Calu3 (cell line): Measurements from ENCODE around the gene SNRNP25. TPM values are rescaled to one million over a fixed set of nuclear protein-coding genes. Genes with fewer than 3 reads are reported as not detected.

Source experiments
- BruUV-seq: library from RNA; stranded (reverse); fragments of 400-500 nt; replicated peaks from 2 replicates; lab custom pipeline; 2021; lab: Mats Ljungman, UMichigan
- CTCF ChIA-PET: fragments of 300-600 bp; sonication (Branson Sonifier 250); formaldehyde crosslinking; loops from one replicate; lab custom pipeline; 2022; ENCODE audit warnings: antibody characterized with exemption; lab: Charles Lee
- DNase-seq: peaks from one replicate; pipeline ENCODE4 v3.0.0; 2022
- H3K27ac Mint-ChIP-seq: one replicate; pipeline ENCODE4 v1.8.0; 2022; ENCODE audit warnings: mixed read lengths; ENCODE audit not compliant: unreplicated experiment
- H3K27me3 Mint-ChIP-seq: one replicate; pipeline ENCODE4 v1.8.0; 2022; ENCODE audit warnings: mixed read lengths; ENCODE audit not compliant: unreplicated experiment
- H3K36me3 Mint-ChIP-seq: one replicate; pipeline ENCODE4 v1.8.0; 2022; ENCODE audit warnings: mild to moderate bottlenecking, moderate library complexity, mixed read lengths; ENCODE audit not compliant: insufficient read depth, unreplicated experiment
- H3K4me1 Mint-ChIP-seq: one replicate; pipeline ENCODE4 v1.8.0; 2022; ENCODE audit warnings: mild to moderate bottlenecking, low read depth, mixed read lengths; ENCODE audit not compliant: unreplicated experiment
- H3K4me3 Mint-ChIP-seq: one replicate; pipeline ENCODE4 v1.8.0; 2022; ENCODE audit warnings: mild to moderate bottlenecking, low read depth, moderate library complexity, mixed read lengths; ENCODE audit not compliant: unreplicated experiment
- H3K9me3 Mint-ChIP-seq: one replicate; pipeline ENCODE4 v1.8.0; 2022; ENCODE audit warnings: low read depth, mixed read lengths; ENCODE audit not compliant: unreplicated experiment
- intact Hi-C: fragments of 100-400 bp; cut with micrococcal nuclease; formaldehyde crosslinking; loops from one replicate; pipeline ENCODE4 v1.10.0; 2022; ENCODE audit not compliant: unreplicated experiment
- total RNA-seq: library from RNA; stranded (reverse); gene quantifications from 2 replicates; pipeline ENCODE4 v1.2.3, GENCODE V29; 2022
- TF ChIP-seq, protein P1 (sequence below): fragments of 200-600 bp; IDR thresholded peaks from one replicate; pipeline ENCODE4 v1.8.0; 2022; ENCODE audit warnings: antibody characterized with exemption; ENCODE audit not compliant: unreplicated experiment

The SNRNP25 gene
- total RNA-seq, 1 experiment from 2014 or later, result 38.7 TPM

DNA sequence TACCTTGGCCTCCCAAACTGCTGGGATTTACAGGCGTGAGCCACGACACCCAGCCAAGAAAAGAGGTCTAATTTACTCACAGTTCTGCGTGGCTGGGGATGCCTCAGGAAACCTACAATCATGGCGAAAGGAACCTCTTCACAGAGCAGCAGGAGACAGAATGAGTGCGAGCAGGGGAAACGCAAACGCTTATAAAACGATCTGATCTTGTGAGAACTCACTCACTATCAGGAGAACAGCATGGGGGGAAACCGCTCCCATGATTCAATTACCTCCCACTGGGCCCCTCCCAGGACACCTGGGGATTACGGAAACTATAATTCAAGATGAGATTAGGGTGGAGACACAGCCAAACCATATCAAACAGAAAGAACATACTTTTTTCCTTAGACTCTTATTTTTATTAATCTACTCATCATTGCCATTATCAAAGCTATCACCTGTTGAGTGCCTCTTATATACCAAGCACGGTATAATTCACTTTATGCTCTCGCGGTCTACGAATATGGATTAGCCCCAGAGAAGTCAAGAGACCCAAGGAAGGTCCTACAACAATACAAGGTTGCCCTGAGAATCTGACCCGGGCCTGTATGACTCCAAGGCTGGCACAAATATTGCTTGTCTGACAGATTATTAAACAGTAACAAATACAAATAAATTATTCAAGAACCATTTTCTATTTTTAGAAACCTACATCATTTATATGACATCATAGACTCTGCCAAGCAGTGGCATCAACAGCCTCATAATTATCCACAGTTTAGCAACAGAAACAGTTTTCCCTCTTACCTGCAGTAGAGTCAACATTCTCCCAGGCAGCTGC, 2.6 kb upstream of the SNRNP25 start:
- BruUV-seq, result TSS peak; percentile 51
- Mint-ChIP-seq H3K9me3 (no peaks in the 10 kb centered on the region), H3K27me3 (no peaks in the 10 kb centered on the region), H3K4me3 (no peak overlapping the region), H3K4me1 (no peaks in the 10 kb centered on the region), H3K27ac (no peak overlapping the region), H3K36me3 (peaks cover 65% of the 10 kb centered on the region)
- DNase-seq, result no peak
- intact Hi-C loops, result no loop called here
- TF ChIP-seq, protein P1, sequence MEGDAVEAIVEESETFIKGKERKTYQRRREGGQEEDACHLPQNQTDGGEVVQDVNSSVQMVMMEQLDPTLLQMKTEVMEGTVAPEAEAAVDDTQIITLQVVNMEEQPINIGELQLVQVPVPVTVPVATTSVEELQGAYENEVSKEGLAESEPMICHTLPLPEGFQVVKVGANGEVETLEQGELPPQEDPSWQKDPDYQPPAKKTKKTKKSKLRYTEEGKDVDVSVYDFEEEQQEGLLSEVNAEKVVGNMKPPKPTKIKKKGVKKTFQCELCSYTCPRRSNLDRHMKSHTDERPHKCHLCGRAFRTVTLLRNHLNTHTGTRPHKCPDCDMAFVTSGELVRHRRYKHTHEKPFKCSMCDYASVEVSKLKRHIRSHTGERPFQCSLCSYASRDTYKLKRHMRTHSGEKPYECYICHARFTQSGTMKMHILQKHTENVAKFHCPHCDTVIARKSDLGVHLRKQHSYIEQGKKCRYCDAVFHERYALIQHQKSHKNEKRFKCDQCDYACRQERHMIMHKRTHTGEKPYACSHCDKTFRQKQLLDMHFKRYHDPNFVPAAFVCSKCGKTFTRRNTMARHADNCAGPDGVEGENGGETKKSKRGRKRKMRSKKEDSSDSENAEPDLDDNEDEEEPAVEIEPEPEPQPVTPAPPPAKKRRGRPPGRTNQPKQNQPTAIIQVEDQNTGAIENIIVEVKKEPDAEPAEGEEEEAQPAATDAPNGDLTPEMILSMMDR, result no peak
- CTCF ChIA-PET, result no interaction called here

DNA sequence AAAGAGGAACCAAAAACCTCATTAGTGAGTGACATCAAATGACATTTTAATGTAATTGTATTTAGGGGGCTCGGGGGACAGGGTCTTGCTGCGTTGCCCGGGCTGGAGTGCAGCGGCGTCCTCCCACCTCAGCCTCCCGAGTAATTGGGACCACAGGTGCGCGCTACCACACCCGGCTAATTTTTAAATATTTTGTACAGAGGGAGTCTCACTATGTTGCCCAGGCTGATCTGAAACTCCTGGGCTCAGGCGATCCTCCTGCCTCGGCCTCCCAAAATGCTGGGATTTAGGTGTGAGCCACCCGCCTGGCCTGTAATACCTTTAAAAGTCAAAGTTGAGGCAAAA, 581 bp downstream of the SNRNP25 start:
- Mint-ChIP-seq H3K4me3 (peak overlapping the region; percentile 100), H3K4me1 (no peaks in the 10 kb centered on the region), H3K27ac (no peak overlapping the region), H3K27me3 (no peaks in the 10 kb centered on the region), H3K9me3 (no peaks in the 10 kb centered on the region), H3K36me3 (peaks cover 63% of the 10 kb centered on the region)
- TF ChIP-seq, protein P1, result no peak
- CTCF ChIA-PET, result interaction anchor here (1.2 to 2.6 kb wide), 2 partner anchors 16 to 299 kb away, joined by 3 to 12 read pairs; no protein-coding TSS in a partner anchor
- no peak for DNase-seq
- BruUV-seq, result no TSS peak
- intact Hi-C loops, result no loop called here

DNA sequence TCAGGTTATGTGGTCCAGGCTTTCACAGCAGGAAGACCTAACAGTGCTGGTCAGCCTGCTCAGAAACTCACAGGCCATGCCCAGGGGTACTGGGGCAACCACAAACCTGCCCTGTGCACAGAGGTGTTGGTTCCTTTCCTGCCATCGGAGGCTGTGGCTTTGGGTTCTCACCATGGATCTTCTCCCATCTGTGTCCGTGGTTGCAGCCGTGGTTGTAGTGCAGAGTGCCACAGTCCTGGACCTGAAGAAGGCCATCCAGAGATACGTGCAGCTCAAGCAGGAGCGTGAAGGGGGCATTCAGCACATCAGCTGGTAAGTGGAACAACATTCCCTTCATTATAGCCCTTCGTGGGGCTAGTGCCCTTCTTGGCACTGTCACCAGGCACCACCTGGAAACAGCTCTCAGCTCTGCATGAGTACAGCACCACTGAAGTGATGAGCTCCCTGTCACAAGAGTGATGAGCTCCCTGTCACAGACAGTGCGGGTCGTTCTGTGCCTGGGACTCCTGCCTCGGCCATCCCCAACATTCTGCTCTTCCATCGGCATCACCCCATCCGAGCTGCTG, 2.0 kb downstream of the SNRNP25 start:
- Mint-ChIP-seq H3K27ac (no peak overlapping the region), H3K27me3 (no peaks in the 10 kb centered on the region), H3K4me1 (no peaks in the 10 kb centered on the region), H3K4me3 (no peak overlapping the region), H3K36me3 (peaks cover 66% of the 10 kb centered on the region), H3K9me3 (no peaks in the 10 kb centered on the region)
- BruUV-seq, result no TSS peak
- intact Hi-C loops, result no loop called here
- no peak for DNase-seq
- CTCF ChIA-PET, result interaction anchor here (1.4 to 1.8 kb wide), 2 partner anchors 10 to 16 kb away, joined by 4 to 6 read pairs; partner anchors contain the start of gene RHBDF1
- TF ChIP-seq, protein P1, result no peak

DNA sequence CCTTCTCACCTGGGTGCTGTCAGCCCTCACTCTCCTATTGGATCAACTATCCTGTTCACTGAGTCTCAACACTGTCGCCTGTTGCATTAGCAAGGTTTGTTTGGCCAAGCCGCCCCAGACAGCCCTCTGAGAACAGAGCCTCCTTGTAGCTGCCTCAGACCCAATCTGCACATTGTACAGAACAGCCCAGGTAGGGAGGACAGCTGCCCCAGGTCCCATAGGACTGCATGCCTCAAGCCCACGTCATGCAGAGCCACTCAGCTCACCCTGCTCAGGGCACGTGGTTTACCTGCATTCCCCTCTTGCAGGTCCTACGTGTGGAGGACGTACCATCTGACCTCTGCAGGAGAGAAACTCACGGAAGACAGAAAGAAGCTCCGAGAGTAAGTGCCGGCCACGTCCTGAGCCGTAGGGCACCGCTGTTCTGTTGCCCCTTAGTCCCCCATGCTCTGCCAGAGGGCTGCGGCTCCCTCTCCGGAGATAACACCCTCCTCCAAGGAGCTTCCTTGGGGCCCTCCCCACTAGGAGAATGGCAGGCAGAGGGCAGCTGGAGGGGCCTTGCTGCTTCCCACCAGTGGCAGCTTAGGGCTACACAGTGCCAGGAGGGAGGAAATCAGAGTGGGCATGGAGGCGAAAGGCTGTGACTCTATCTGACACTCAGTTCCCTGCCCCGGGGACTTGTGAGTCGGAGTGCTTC, 2.8 kb downstream of the SNRNP25 start:
- Mint-ChIP-seq H3K36me3 (peaks cover 64% of the 10 kb centered on the region), H3K4me3 (no peak overlapping the region), H3K4me1 (no peaks in the 10 kb centered on the region), H3K27ac (no peak overlapping the region), H3K9me3 (no peaks in the 10 kb centered on the region), H3K27me3 (no peaks in the 10 kb centered on the region)
- DNase-seq, result no peak
- intact Hi-C loops, result no loop called here
- TF ChIP-seq, protein P1, result no peak
- no TSS peak for BruUV-seq
- CTCF ChIA-PET, result interaction anchor here (1.4 to 1.8 kb wide), 2 partner anchors 9 to 16 kb away, joined by 4 to 6 read pairs; partner anchors contain the start of gene RHBDF1
